AML-193 (cell line): ENCODE data around the gene SLC15A4.

Source experiments
- DNase-seq, 2 experiments: peaks; one replicate each; lab custom pipeline; 2025; lab: John Stamatoyannopoulos, UW

Gene SLC15A4

DNA sequence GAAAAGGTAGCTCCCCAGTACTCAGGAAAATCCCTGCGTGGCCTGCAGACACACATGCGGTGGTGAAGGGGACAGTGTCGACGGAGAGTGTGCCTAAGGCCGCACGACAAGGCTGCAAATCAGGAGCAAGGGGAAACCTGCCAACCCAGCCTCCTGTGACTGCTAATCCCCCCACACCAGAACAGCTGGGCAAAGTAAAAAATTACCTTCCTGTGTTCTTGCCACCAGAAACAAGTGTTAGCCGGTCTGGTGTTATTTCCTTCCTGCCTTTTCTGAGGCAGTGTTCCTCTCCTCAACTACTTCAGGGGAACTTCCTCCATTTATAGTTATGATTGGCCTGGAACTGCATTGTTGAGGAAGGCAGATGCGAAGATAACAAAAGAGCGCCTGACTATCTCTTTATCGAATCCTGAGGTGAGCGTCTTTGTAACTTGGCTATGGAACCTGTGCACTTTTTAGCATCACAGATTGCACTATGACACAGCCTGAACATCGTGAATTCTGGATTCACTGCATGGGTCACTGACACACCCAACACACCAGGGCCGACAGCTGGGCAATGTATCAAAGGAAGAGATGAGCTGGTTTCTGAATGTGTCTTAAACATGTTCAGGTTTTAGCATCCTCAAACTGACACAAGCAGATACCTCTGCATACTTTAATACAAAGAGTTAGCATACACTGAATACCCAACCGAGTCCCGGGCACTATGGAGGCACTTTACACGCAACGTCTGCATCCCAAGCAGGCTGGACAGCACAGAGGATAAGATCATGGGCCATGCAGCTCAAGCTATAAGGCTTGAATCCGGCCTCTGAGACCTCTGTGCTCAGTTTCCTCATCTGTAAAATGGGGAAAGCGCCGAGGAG, 28.9 kb downstream of the SLC15A4 start:
- no peak for DNase-seq

DNA sequence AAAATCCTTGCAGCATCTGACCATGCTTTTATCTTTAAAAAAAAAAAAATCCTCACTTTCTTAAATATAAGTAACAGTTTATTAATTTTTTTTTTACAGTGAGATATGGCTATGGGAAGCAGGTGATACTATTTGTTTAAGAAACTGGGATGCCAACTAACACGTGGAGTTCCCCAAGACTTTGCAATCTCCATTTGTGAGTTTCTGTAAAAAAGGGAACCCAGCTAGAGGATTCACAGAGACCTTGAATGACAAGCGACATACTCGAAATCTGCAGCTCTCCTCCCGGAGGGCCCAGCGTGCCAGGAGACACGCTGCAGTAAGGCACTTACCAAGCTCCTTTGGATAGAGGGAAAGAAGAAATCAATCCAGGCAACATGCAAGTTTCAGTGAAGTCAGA, 30.1 kb downstream of the SLC15A4 start:
- no peak for DNase-seq

DNA sequence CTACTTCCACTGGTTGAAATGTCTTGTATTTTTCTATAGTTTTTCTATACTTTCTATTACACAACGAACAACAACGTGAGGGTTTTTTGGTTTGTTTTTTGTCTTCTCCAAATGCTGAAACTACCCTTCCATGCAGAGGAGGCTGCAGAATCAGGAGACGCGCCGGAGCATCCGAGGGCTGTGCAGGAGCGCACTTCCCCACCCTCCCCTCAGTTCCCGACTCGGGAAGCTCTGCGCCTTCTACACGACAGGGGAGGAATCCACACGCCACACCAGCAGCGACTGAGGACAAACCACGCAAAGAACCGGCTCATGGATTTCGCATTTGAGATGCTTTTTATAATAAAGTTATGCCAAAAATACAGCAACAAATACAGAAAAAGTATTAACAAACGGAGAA, 30.9 kb downstream of the SLC15A4 start:
- no peak for DNase-seq

DNA sequence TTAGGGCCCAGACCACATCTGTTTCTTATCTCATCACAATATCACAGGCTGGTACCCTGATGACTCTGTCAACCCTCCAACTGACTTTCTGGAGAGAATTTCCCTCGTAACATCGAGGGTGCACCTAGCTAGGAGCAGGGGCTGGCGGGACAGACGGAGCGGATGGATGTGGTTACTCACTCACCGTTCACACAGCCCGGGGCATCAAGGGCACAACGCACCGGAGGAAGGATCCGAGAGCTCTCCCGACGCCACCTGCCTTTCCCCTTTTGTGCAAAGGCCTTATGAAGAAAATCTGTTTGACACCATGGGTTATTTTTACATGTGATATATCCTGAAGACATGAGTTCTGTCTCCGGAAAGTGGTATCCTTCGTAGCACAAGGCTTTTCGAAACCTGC, 31.4 kb downstream of the SLC15A4 start:
- no peak for DNase-seq

DNA sequence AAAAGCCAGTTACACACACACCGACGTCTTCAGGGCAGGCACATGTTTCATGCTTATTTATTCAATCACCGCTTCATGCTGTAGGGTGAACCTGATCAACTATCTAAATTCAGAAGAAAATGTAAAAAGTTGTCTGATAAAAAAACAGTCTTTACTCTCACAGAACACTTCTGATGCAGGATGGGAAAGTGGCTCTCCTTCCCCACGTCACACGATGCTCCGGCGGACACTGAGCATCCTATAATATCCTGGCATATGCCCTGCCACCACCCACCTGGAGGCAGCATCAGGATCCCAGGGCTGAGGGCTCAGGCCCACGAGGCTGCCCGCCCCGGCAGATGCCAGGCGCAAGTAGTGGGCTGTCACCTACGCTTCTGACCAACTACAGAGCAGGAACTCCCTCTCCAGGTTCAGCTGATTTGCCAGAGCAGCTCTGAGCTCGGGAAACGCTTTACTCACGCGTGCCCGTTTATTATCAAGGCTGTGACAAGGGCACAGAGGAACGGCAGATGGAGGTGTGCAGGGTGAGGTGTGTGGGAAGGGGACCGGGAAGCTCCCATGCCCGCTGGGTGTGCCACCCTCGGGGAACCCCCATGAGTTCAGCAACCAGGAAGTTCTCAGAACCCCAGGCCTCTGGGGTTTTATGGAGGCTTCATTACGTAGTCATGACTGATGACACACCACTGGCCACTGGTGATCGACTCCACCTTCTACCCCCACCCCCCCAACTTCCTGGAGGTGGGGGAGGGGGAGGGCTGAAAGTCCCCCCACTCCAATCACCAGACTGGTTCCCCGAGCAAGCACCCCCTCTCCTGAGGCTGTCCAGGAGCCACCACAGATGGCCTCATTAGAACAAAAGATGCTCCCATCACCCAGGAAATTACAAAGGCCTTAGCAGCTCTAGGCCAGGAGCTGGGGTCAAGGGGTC, 32.1 kb downstream of the SLC15A4 start:
- DNase-seq = no peak

DNA sequence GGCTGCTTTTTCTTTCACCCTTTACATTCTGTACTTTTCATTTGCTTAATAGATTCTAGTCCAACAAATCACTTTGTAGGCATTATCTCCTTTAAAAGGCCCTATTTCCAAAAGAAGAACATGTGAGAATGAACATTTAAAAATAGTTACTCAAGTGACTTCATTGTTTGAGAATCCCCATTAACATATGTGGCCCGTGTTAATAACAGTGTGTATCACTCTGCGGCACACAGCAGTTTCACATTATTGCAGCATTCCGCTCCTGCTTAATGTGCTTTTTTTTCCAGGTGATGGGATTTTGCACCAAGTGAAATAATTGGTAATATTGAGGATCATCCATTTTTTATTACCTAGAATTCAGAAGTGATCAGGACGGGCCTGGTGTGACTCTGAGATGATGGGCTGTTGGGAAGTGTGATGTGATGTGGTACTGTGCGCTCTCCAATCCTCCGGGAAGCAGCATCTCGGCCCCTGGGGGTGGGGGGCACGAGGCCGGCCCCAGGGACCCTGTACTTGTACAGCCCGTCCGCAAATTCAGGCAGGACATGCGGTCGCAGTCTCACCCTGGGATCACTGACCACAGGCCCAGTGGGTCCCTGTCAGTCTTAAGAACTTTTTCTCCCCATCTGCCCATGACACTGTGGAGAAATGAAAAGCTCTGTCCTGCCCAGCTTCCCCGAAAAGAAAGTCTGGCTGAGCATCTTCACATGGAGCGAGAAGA, 32.9 kb downstream of the SLC15A4 start:
- no peak for DNase-seq

DNA sequence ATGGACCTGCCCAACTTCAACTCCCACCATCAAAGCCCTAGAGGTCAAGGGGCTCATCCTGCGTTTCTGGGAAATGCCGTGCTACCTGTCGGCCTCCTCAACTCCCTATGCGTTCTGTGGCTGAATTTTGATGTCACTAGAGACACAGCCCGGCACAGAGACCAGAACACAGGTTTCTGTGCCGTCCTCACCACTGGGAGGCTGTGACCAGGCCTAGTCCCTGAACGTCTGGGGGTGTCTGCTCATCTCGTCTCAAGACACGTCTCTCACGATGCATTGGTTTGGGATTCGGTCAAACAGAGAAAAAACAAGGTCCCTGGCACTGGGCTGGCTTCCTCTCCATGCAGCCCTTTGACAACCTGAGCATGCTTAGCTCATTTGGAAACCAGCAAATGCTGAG, 33.5 kb downstream of the SLC15A4 start:
- DNase-seq = no peak

DNA sequence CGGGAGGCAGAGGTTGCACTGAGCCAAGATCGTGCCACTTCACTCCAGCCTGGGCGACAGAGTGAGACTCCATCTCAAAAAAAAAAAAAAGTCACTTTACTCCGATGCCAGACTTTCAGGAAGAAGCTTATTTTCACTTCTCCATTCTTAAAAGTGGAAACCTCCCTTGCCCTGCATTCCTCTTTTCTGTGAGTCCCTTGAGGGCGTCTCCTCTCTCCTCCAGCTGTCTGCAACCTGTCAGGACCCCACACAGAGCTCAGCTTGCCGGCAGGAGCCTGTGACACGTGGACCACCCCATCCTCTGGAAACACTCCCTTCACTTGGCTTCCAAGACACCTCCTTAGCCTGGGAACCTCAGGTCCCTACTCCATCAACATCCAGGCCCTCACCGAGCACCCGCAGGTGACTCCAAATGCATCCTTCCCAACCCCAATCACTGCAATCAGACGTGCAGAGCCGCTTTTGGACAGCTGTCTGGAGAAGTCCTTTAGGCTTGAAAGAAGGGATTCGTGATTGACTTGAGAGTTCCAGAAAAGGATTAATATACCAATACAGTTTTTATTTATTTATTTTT, 34.3 kb downstream of the SLC15A4 start:
- DNase-seq = peak in 1 of 2 experiments; percentile 0

DNA sequence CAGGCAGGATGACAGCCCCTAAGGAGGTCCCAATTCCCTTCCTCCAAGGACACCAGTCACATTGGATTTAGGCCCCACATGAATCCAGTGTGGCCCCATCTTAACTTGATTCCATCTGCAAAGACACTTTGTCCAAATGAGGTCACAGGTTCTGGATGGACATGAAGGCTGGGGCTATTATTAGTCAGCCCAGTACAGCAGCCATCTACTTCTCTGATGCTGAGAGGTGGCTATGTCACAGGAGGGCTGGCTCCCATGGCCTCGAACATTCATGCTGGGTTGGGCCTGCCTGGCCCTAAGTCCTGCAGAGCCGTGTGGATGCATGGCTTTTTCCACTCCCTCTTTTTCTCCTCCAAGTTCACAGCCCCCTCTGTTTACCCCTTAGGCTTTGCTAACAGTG, 35.9 kb downstream of the SLC15A4 start:
- DNase-seq = no peak

DNA sequence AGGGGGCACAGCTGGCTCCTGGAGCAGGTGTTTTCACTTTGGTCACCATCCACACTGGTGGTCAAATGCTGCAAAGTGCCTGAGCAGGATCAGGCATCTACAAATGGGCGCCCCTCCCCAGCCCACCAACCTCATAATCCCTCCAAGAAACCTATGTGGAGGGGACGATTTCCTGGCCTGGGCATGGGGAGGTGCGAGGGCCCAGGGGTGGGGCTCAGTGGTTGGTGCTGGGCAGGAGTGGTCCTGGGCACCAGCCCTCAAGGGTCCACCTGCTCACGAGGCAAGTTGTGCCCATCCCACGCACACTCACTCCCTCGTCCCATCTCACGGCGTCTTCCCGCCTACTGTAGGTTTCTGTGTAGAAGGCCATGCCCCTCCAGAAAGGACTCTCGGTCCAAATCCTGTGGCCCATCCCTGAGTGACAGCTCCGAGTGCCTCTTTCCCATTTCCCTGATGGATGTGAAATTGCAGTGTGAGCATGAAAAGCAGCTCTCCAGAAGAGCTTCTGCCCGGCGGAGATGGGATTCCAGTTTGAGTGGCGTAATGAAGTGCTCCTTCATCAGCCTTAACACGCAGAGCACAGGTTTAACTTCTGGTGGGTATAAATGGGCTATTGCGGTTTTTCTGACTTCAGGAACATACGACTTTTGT, 36.9 kb downstream of the SLC15A4 start:
- no peak for DNase-seq

DNA sequence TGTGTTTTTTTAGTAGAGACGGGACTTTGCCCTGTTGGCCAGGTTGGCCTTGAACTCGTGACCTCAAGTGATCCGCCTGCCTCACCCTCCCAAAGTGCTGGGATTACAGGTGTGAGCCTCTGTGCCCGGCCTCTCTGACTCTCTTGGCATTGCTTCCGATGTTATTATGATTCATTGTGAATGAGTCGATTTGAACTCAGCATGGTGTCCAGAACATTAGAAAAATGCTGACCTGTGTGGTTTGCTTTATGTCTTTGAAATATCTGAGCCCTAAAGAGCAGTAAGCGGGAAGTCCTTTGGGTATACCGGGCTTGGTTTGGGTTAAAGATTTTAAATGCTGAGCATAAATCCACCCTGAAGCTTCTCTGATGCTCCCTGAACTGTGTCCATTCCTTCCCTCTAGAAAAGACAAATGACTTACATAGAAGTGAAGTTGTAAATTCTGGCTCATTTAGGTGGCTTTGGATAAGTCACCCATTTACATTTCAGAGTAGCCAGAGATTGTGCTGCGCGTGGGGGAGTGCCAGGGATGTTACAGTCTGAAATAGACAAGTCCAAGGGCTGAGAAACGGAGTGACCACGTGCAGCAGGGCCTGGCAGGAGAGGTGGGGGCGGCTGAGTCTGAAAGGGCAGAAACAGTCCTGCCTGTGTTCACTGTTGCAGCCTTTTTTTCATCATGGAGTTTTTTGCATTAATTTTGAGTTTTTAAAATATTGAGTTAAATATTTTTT, 39.6 kb downstream of the SLC15A4 start:
- no peak for DNase-seq

DNA sequence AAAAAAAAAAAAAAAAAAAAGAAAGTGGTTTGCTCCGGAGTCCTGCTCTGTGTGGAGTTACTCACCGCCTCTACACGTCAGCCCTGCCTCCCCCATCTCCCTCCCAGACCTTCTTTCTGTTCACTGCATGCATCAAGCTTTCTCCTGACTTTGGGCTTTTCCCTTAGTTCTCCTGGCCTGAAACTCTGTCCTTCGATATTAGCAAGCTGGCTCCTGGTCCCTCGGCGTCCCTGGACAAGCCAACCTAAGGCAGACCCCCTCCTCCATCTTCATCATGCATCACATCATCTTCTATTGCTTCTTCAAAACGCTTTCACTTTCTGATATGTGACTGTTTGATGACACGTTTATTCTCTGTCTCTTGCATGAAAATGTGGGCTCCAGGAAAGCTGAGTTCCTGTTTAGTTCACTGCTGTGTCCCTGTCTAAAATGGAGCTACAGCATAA, 40.6 kb downstream of the SLC15A4 start:
- DNase-seq = no peak

DNA sequence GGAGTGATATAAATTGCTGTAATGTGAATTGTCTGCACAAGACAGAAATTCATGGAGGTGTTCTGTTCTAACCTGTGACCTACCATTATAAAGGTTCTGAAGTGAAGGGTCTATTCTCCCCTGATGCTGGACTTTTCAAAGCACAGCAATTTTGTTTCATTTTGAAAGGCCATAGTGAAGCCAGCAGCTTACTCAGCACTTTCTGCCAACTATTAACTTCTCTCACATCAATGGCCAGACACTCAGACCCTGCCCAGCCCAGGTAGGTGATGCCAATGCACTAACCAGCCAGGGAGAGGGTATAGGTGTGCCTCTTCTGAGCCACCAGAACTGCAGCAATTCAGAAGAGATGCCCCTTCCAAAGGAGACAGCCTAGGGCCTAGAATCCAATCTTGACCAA, 43.9 kb downstream of the SLC15A4 start:
- DNase-seq = no peak

DNA sequence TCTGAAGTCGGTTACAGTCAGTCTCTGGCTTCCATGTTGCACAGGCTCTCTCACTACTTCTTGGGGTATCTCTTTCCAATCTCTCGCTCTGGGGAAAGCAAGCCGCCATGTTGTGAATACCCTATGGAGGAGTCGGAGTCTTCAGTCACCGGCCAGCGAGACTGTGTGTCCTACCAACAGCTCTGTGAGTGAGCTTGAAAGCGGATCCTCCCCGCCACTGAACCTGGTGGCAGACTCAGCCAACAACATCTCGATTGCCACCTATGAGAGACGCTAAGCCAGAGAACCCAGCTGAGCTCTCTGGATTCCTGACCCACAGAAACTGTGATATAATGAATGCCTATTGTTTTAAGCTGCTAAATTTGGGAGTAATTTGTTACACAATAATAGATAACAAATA, 51.5 kb downstream of the SLC15A4 start:
- DNase-seq = no peak

DNA sequence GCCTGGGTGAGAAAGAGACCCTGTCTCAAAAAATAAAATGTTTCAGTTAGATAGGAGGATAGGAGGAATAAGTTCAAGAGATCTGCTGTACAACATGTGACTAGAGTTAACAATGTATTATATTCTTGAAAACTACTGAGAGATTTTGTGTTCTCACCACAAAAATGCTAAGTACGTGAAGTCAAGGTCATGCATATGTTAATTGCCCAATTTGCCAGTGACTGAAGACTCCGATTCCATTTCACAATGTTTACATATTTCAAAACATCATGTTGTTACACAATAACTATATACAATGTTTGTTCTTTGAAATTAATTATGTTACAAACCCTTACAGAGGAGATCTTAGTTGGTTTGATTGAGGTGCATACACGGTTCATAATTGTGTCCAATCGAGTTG, 52.1 kb downstream of the SLC15A4 start:
- no peak for DNase-seq

DNA sequence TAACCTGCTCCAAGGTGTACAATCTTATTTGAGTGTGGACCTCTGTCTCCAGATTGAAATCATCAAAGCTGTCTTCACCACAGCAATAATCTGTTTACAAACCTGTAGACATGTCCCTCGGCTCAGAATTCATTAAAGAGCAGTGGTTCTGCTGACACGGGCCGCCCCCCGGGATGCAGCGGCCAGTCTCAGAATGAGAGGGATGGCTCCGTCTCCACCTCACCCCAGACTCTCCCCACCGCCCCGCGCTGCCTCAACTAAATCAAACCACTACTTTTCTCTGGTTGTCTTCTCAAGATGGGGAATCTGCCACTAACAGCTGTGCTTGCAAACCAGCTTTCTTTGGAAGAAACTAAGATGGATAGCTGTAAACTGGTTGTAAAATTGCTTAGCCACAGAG, 56.2 kb downstream of the SLC15A4 start:
- no peak for DNase-seq

DNA sequence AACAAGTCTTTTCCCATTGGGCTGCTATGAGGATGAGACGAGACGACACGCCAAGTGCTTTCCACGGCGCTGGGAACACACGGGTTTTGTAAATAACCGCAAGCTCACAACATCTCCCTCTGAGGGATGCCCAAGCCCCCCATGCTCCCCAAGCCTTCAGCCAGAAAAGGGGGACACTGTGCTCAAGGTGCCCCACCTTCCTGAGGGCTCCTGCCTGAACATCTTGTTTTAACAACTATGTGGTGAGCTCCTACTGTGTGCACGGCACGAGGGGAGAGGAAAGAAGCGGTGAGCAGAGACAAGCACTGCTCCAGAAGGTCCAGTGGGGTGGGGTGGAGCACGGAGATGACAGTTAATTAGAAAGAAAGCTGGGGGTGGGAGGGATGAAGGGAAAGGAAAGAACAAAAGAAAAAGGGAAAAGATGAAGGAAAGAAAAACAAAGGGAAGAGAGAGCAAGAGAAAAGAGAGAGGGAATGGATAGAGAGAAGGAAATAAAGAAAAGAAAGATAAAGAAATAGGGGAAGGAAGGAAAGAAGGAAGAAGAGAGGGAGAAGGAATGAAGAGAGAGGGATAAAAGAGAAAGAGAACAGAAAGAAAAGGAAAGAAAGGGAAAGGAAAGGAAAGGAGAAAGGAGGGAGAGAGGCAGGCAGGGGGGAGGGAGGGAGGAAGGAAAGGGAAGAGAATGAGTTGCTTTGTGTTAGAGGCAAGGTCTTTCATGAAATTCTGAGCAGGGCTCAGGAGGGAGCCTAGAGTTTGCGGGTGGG, 56.8 kb downstream of the SLC15A4 start:
- DNase-seq = no peak

DNA sequence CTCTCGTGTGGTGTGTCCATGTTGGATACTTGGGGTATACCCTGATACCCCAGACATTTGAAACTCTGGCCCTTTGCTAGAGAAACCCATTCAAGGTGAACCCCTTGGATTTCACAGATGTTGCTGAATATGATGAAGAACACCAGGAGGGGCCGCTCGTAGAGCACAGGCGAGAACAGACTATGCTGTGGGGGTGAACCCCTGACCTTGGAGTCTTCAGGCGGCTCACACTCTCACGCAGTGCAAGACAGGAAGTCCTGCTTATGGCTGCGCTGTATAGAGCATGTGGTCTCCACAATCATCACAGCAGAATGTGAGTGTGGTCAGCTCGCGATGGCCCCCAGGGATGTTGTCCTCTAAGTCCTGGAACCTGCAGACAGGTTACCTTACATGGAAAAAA, 60.4 kb downstream of the SLC15A4 start:
- DNase-seq = no peak

DNA sequence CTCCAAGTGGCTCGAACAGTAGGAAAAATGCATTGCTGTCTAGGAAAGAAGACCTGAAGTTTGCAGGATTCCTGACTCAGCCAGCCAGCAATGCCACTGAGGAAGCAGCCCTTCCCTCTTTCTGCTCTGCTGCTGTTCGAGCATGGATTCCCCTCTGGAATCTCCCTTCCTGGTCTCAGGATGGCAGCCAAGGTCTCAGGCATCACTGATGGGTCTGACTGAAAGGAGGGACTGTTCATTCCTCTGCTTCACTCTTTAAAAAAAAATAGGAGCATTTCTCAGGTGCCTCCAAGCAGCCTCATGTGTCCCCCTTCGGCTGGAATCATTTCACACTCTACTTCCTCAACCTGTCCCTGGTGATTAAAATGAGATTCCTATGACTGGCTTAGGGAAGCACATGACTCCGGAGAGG, 62.4 kb downstream of the SLC15A4 start:
- DNase-seq = no peak

DNA sequence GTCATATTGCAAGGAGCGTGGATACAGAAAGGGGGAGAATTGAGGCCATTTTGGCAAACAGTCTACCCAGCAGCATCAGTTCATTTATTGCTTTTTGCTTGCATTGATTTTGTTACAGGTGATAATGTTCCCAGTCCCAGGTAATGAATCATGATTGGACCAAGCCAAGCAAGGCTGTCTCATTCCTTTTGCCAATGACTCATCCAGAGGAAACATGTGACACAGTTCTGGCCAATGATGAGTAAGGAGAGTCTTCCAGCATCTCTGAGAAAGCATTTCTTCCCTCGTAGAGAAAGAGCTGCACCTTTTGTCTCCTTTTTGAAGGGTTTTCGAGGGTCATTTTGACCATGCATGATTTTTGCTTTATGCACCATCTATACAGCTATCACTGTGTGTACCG, 68.2 kb downstream of the SLC15A4 start:
- DNase-seq = no peak
